Renal cortex interstitium (tissue), 11 donors: Measurements from ENCODE around the gene PLEKHG4. TPM values are rescaled to one million over a fixed set of nuclear protein-coding genes. Genes with fewer than 3 reads are reported as not detected.

ENCODE experiments used
- DNase-seq, 11 donors: peaks; one replicate each; pipeline ENCODE4 v3.0.0-alpha.2; 2013; ENCODE audit warnings: low read depth in 9 of 11, low spot score in 4 of 11; ENCODE audit errors: extremely low read depth in 1 of 11
- polyA plus RNA-seq, 3 donors: library from polyadenylated mRNA; unstranded; fragments of 120-200 nt; gene quantifications; one replicate each; pipeline ENCODE4 v1.2.1, GENCODE V29; 2013; ENCODE audit not compliant: insufficient read length in 3 of 3

Gene PLEKHG4
- polyA plus RNA-seq, 3 donors = 13.0 to 17.1 (median 13.1) TPM

- DNase-seq = no peak
Observed at GRCh38 chr16:67255553-67256221, 23.6 kb upstream of the PLEKHG4 start.

DNA sequence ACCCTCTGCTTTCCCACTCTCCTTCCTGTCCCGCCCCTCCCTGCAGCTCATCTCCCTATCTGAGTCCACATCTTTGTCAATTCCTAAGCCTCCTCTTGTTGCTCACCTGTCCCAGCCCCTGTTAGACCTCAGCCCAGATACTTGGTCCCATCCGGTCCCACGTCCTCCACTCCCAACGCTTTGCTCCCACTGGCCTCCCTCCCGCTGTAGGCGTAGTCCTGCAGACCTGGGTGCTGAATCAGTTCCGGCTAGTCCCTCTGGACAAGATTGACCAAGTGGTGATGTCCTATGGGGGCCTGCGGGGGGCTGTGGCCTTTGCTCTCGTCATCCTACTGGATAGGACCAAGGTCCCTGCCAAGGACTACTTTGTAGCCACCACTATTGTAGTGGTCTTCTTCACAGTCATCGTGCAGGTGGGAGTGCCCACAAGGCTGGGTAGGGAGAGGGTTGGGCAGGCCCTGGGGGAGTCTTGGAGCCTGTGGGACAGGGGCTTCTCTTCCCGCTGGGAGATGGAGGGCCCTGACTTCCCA lies 22.6 kb upstream of the PLEKHG4 start:
- no peak for DNase-seq

GRCh38 chr16:67257486-67258160 lies 21.7 kb upstream of the PLEKHG4 start:
- no peak for DNase-seq

- no peak for DNase-seq
Observed at GRCh38 chr16:67258161-67258835, 21.0 kb upstream of the PLEKHG4 start.

DNA sequence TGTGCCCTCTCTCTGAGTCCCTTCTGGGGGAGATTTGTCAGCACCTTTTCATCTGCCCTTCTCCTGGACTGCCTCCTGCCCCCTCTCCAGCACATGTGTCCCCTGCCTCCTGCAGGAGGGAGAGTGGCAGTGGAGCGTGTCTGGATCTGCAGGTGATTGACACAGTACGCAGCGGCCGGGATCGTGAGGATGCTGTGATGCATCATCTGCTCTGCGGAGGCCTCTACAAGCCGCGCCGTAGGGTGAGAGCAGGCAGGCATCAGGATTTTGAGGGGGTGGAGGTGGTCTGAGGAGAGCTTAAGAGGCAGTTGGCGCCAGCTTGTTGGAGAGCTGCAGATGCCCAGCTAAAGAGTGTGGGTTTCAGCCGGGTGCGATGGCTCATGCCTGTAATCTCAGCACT lies 19.6 kb upstream of the PLEKHG4 start:
- DNase-seq = no peak

- peak in 2 of 11 donors; percentile 28 to 45 for DNase-seq
Observed at GRCh38 chr16:67260426-67261063, 18.8 kb upstream of the PLEKHG4 start.

DNA sequence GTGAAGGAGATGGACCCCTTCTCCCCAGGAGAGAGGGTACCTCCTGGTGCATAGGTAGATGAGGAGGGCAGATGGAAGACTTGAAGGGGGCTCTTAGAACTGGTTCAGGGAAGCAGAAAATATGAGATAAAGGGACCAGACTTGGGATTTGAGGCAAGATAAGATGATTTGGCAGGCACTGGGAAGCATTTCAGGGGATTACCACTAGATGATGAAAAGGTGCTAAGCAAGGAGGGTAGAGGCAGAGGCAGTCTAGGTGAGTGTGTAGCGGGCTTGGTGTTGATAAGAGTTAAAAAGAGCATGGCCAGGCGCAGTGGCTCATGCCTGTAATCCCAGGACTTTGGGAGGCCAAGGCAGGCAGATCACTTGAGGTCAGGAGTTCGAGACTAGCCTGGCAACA lies 16.1 kb upstream of the PLEKHG4 start:
- DNase-seq = no peak

DNA sequence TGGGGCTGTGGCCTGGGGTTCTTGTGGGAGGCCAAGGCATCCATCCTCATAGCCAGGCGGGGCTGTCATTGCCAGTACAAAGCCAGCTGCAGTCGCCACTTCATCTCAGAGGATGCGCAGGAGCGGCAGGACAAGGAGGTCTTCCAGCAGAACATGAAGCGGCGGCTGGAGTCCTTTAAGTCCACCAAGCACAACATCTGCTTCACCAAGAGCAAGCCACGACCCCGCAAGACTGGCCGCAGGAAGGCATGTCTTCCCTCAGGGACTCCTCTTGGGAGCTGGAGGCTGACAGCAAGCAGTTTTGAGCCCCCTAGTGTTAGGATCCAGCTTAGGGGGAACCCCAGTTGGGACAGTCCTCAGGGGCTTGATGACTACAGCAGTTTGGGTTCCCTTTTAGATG lies 15.1 kb upstream of the PLEKHG4 start:
- DNase-seq = no peak

DNA sequence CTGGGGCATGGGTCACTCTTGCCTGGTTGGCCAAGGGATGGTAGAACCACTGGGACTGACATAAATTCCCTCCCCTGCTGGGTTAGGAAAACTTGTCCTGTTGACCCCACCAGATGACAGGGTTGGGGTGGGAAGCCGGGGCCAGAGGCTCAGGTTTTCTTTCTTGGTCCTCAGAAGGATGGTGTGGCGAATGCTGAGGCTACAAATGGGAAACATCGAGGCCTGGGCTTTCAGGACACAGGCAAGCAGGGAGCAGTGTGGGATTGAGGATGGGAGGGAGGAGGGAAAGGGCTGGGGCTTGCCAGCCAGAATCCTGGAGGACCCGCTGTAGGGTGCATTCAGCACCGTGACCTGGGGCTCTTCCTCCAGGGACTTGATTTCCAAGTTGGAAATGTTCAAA lies 14.5 kb upstream of the PLEKHG4 start:
- DNase-seq = no peak

- no peak for DNase-seq
Observed at GRCh38 chr16:67265834-67266233, 13.5 kb upstream of the PLEKHG4 start.

- no peak for DNase-seq
Observed at GRCh38 chr16:67268136-67268579, 11.2 kb upstream of the PLEKHG4 start.

- DNase-seq = no peak
Observed at GRCh38 chr16:67269766-67270165, 9.6 kb upstream of the PLEKHG4 start.

DNA sequence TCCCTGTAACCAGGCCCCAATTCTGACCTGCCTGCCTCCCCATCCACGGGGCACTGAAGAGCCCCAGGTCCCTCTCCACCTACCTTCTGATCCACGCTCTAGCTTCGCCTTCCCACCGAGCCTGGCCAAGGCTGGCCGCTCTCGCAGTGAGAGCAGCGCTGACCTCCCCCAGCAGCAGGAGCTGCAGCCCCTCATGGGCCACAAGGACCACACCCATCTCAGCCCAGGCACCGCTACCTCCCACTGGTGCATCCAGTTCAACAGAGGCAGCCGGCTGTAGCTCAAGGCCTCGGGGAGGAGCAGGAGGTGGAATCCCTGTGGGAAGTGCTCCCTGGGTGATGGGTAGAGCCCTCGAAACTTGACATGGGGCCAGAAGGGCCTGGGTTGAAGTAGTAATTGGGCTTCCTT lies 8.4 kb upstream of the PLEKHG4 start:
- no peak for DNase-seq

DNA sequence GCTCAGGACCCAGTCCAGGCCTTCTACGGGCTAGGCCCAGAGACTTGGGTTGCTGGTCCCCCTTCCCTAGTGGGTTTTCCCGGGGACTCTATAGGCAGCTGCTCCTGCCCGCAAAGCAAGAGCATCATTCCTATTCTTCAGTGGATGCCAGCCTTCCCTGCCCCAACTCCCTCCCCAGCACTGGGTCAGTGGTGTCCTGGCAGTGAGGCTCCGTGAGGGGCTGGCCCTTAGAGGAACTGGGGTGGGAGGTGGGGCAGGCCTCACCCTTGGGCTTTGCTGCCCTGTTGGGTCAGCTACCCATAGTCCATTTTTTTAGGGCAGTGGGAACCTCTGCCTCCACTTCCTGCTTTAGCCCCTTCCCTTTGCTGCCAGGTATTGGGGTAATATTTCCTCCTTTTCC lies 7.9 kb upstream of the PLEKHG4 start:
- no peak for DNase-seq

DNA sequence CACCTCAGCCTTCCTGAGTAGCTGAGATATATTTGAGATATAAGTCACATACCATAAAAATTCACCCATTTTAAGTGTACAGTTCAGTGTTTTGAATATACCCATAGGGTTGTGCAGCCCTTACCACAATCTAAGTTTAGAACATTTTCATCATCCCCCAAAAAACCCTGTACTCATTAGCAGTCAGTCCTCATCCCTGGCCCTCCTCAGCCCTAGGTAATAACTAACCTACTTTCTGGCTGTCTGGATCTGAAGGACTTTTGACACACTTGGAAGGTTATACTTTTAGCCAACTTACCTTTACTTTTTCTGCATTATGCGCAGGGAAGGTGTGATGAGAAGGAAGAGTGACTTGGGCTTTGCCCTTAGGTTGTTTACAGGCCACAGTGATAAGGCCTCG lies 4.0 kb upstream of the PLEKHG4 start:
- DNase-seq = no peak

DNA sequence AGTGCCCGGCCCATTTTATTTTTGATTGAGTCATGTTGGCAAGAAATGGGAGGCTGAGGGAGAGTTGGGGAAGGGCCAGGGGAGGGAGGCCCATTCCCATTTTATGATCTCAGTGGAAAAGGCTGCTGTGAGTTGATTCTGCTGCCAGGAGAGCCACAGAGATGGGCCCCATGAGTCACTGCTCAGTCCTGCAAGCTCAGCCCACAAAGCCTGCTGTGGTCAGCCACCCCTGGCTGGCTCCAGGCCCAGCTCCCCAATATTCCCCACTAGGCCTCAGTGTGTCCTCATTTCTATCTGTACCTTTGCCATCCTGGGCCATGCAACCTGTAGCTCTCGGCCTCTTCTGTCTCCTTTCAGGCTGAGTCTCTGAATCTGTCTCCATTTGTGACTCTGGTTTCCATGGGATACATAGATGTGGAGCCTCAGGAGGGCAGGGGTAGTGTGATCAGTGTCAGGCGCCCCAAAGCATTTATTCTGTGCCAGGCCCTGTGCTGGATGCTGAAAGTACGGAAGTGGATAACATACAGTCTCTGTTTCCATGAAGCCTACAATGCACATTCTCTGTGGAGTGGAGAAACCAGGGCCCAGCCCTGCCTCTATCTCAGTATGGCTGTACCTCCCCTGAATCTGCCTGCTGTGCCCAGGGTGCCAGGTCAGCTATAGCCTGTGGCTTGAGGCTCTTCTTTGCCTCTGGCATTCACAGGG lies 1.9 kb upstream of the PLEKHG4 start:
- DNase-seq = no peak

GRCh38 chr16:67277999-67278772 lies 1.1 kb upstream of the PLEKHG4 start:
- no peak for DNase-seq

GRCh38 chr16:67278773-67279295 lies 498 bp upstream of the PLEKHG4 start:
- peak in 1 of 11 donors; percentile 19 for DNase-seq
